Thyroid gland (tissue), 4 donors: ENCODE measurements around the gene PLCD3.

Source experiments
- POLR2A ChIP-seq, 2 donors: fragments of 450-650 bp; IDR thresholded peaks; one replicate each; pipeline ENCODE4 v1.6.1; 2017; ENCODE audit warnings: antibody characterized with exemption in 2 of 2, mild to moderate bottlenecking in 2 of 2, moderate library complexity in 1 of 2
- TF ChIP-seq, protein P1 (sequence below), 6 experiments: fragments of 200-600 bp in 3 of 6; fragments of 450-650 bp in 3 of 6; sonication (generic) in 3 of 6; IDR thresholded peaks; one replicate each; pipeline ENCODE4 v1.5.1; 2016 to 2019; ENCODE audit warnings: antibody characterized with exemption in 6 of 6, mild to moderate bottlenecking in 2 of 6, inconsistent platforms in 1 of 6, moderate library complexity in 1 of 6

DNA sequence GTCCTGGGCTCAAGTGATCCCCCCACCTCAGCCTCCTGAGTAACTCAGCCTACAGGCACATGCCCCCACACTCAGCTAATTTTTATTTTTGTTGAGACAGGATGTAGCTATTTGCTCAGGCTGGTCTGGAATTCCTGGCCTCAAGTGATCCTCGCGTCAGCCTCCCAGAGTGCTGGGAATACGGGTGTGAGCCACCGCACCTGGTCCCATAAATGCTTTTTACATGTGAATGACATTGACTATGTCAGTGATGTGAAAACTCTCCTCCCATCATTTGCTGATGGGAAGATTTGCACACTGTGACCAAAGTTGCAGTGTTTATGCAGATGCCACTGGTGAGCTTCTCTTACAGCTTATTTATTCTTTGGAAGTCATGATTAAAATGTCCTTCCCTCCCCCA is 15.0 kb downstream of the PLCD3 start:
- no peak for TF ChIP-seq POLR2A (IDR thresholded peaks at IDR 0.05)
- TF ChIP-seq, protein P1, sequence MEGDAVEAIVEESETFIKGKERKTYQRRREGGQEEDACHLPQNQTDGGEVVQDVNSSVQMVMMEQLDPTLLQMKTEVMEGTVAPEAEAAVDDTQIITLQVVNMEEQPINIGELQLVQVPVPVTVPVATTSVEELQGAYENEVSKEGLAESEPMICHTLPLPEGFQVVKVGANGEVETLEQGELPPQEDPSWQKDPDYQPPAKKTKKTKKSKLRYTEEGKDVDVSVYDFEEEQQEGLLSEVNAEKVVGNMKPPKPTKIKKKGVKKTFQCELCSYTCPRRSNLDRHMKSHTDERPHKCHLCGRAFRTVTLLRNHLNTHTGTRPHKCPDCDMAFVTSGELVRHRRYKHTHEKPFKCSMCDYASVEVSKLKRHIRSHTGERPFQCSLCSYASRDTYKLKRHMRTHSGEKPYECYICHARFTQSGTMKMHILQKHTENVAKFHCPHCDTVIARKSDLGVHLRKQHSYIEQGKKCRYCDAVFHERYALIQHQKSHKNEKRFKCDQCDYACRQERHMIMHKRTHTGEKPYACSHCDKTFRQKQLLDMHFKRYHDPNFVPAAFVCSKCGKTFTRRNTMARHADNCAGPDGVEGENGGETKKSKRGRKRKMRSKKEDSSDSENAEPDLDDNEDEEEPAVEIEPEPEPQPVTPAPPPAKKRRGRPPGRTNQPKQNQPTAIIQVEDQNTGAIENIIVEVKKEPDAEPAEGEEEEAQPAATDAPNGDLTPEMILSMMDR (IDR thresholded peaks at IDR 0.05), result no peak
